Sigmoid colon (tissue), 7 donors: ENCODE results near the gene KMT2D. TPM values are rescaled to one million over a fixed set of nuclear protein-coding genes. Genes with fewer than 3 reads are reported as not detected.

Source experiments
- DNase-seq: peaks from one replicate; pipeline ENCODE4 v3.0.0-alpha.2; 2019
- H3K27ac ChIP-seq, 4 donors: fragments of 200-600 bp; sonication (generic); one replicate each; pipeline ENCODE4 v1.5.1; 2016 to 2019; ENCODE audit warnings: mild to moderate bottlenecking in 1 of 4
- H3K27me3 ChIP-seq, 3 donors: fragments of 200-600 bp; sonication (generic); one replicate each; pipeline ENCODE4 v1.5.1; 2019; ENCODE audit warnings: mild to moderate bottlenecking in 1 of 3
- H3K36me3 ChIP-seq, 4 donors: fragments of 200-600 bp; sonication (generic); one replicate each; pipeline ENCODE4 v1.5.1; 2016 to 2019
- H3K4me1 ChIP-seq, 4 donors: fragments of 200-600 bp; sonication (generic); one replicate each; pipeline ENCODE4 v1.5.1; 2017 to 2019
- H3K4me3 ChIP-seq, 4 donors: fragments of 200-600 bp; sonication (generic); one replicate each; pipeline ENCODE4 v1.5.1; 2017 to 2019; ENCODE audit warnings: mild to moderate bottlenecking in 2 of 4, moderate library complexity in 1 of 4
- H3K9me3 ChIP-seq, 4 donors: fragments of 200-600 bp in 3 of 4; sonication (generic) in 3 of 4; one replicate each; pipeline versions ENCODE4 v1.5.1 to v1.6.1; 2013 to 2019
- CTCF ChIP-seq, 4 experiments: fragments of 450-650 bp in 3 of 4; fragments of 200-600 bp in 1 of 4; IDR thresholded peaks; one replicate each; pipeline ENCODE4 v1.5.1; 2016 to 2019; ENCODE audit warnings: antibody characterized with exemption in 4 of 4, mild to moderate bottlenecking in 3 of 4, moderate library complexity in 2 of 4
- EP300 ChIP-seq, 4 donors: sonication (generic); formaldehyde crosslinking; IDR thresholded peaks; one replicate each; pipeline ENCODE4 v1.6.1; 2017; ENCODE audit warnings: antibody characterized with exemption in 4 of 4
- POLR2A ChIP-seq, 2 donors: fragments of 450-650 bp; IDR thresholded peaks; one replicate each; pipeline ENCODE4 v1.6.1; 2016; ENCODE audit warnings: antibody characterized with exemption in 2 of 2, mild to moderate bottlenecking in 2 of 2, moderate library complexity in 2 of 2
- POLR2AphosphoS5 ChIP-seq, 4 donors: sonication (generic); formaldehyde crosslinking; IDR thresholded peaks; one replicate each; pipeline ENCODE4 v1.6.1; 2017; ENCODE audit warnings: antibody characterized with exemption in 4 of 4
- WGBS, 2 donors: extraction: QIAGEN DNeasy Blood & Tissue Kit; methylation state at CpG; one replicate each; pipeline ENCODE4 v1.1.7; 2013; 5-methylcytosine and 5-hydroxymethylcytosine counted together
- intact Hi-C: fragments of 100-400 bp; cut with DNase I; formaldehyde crosslinking; loops from one replicate; pipeline ENCODE4 v1.15.1; 2023
- polyA plus RNA-seq, 3 donors: library from polyadenylated mRNA; stranded (reverse); fragments of 200-250 nt; gene quantifications; one replicate each; pipeline ENCODE4 v1.2.3, GENCODE V29; 2013
- total RNA-seq, 4 donors: library from RNA; depleted of rRNA; stranded (reverse); fragments of >200 nt; gene quantifications; one replicate each; pipeline ENCODE4 v1.1.0, GENCODE V29; 2016
- donor health status: healthy with polysubstance abuse.
- donor health status: Bipolar disorder and iron deficiency.
- donor health status: healthy.

KMT2D gene
- total and polyA plus RNA-seq, 7 donors: 1.8 to 61.8 (median 23.7) TPM

GRCh38 chr12:49089821-49090773 is 29.5 kb upstream of the KMT2D start:
- H3K36me3 ChIP-seq: no peaks in the 10 kb centered on the region
- intact Hi-C loops: loop anchor here (2.0 kb wide), 1 partner anchor 31 kb away; no protein-coding TSS in a partner anchor
- WGBS, 2 donors: 2% methylated on average over 88 of the region's 88 CpGs
- no peaks in the 10 kb centered on the region for H3K9me3 ChIP-seq
- H3K27me3 ChIP-seq: peaks cover 52 to 68% (median 61%) of the 10 kb centered on the region in 3 donors
- TF ChIP-seq CTCF (IDR thresholded peaks at IDR 0.05) (no peak), POLR2AphosphoS5 (IDR thresholded peaks at IDR 0.05) (peak in 1 of 4 donors; percentile 8)
- H3K27ac ChIP-seq: no peak overlapping the region
- H3K4me3 ChIP-seq: peak overlapping the region in 3 of 4 donors; percentile 34 to 39 (median 35)
- peaks cover 0 to 66% (median 54%) of the 10 kb centered on the region in 4 donors for H3K4me1 ChIP-seq
- no peak for DNase-seq

- intact Hi-C loops: loop anchor here (1.0 to 2.0 kb wide), 2 partner anchors 32 to 146 kb away; no protein-coding TSS in a partner anchor
Measured at GRCh38 chr12:49088932-49089330, 28.3 kb upstream of the KMT2D start.

GRCh38 chr12:49088150-49088931 is 27.7 kb upstream of the KMT2D start:
- DNase-seq: peak; percentile 87
- Histone ChIP-seq H3K27ac (peak overlapping the region in 1 of 4 donors; percentile 20), H3K4me1 (peaks cover 0 to 51% (median 39%) of the 10 kb centered on the region in 4 donors), H3K27me3 (peaks cover 41 to 51% (median 49%) of the 10 kb centered on the region in 3 donors), H3K9me3 (no peaks in the 10 kb centered on the region), H3K36me3 (no peaks in the 10 kb centered on the region), H3K4me3 (no peak overlapping the region)
- 2% methylated on average over 18 of the region's 18 CpGs for WGBS, 2 donors
- TF ChIP-seq POLR2AphosphoS5 (IDR thresholded peaks at IDR 0.05) (peak in 1 of 4 donors; percentile 12), CTCF (IDR thresholded peaks at IDR 0.05) (peak; percentile 69 to 92 (median 82)), POLR2A (IDR thresholded peaks at IDR 0.05) (no peak)
- intact Hi-C loops: loop anchor here (1.0 to 2.0 kb wide), 2 partner anchors 32 to 147 kb away; no protein-coding TSS in a partner anchor

More at GRCh38 chr12:49088932-49089330, 28.3 kb upstream of the KMT2D start:
- DNase-seq: no peak
- WGBS, 2 donors: 56 to 58% methylated on average over 6 of the region's 6 CpGs
- no peak overlapping the region for H3K27ac ChIP-seq
- no peak for TF ChIP-seq POLR2AphosphoS5 (IDR thresholded peaks at IDR 0.05)
- TF ChIP-seq CTCF (IDR thresholded peaks at IDR 0.05): no peak
- TF ChIP-seq POLR2A (IDR thresholded peaks at IDR 0.05): no peak
- no peak for TF ChIP-seq EP300 (IDR thresholded peaks at IDR 0.05)
- H3K9me3 ChIP-seq: no peaks in the 10 kb centered on the region
- H3K36me3 ChIP-seq: no peaks in the 10 kb centered on the region
- H3K4me1 ChIP-seq: peaks cover 0 to 54% (median 43%) of the 10 kb centered on the region in 4 donors
- H3K4me3 ChIP-seq: no peak overlapping the region
- H3K27me3 ChIP-seq: peaks cover 47 to 56% (median 55%) of the 10 kb centered on the region in 3 donors

- peaks cover 20 to 28% (median 27%) of the 10 kb centered on the region in 3 donors for H3K27me3 ChIP-seq
- no peak overlapping the region for H3K4me3 ChIP-seq
- H3K4me1 ChIP-seq: peaks cover 0 to 33% (median 24%) of the 10 kb centered on the region in 4 donors
- H3K36me3 ChIP-seq: no peaks in the 10 kb centered on the region
- H3K27ac ChIP-seq: peak overlapping the region in 1 of 4 donors; percentile 41
- intact Hi-C loops: no loop called here
- TF ChIP-seq CTCF (IDR thresholded peaks at IDR 0.05) (no peak), POLR2A (IDR thresholded peaks at IDR 0.05) (no peak), EP300 (IDR thresholded peaks at IDR 0.05) (no peak), POLR2AphosphoS5 (IDR thresholded peaks at IDR 0.05) (no peak)
- H3K9me3 ChIP-seq: no peaks in the 10 kb centered on the region
- no peak for DNase-seq
- WGBS, 2 donors: 79 to 80% methylated on average over 3 of the region's 3 CpGs
Measured at GRCh38 chr12:49086116-49086515, 25.5 kb upstream of the KMT2D start.
